ENCODE measurements around the gene COL15A1. TPM values are rescaled to one million over a fixed set of nuclear protein-coding genes. Genes with fewer than 3 reads are reported as not detected.
"Not testable (repeated sequence)": the region's sequence is repeated elsewhere in the genome, so short reads cannot be mapped to it uniquely, and the experiment has no call there.

Gene COL15A1
- under 1 TPM; 0.30 to 0.33 TPM for total RNA-seq

- POLR2A ChIA-PET, result no interaction called here
- no peak for DNase-seq
- H3K27me3 Mint-ChIP-seq, result peaks cover 70% of the 10 kb centered on the region
- CTCF ChIA-PET, result no interaction called here
- peaks cover 11% of the 10 kb centered on the region for H3K4me1 Mint-ChIP-seq
- H3K36me3 Mint-ChIP-seq (ENCODE audit: low read depth), result no peaks in the 10 kb centered on the region
- H3K9me3 Mint-ChIP-seq, result no peaks in the 10 kb centered on the region
- no peak within 1 kb of the TSS for H3K27ac Mint-ChIP-seq
- no peak within 1 kb of the TSS for H3K4me3 Mint-ChIP-seq
Measured at GRCh38 chr9:98943682-98944056, at the start of gene COL15A1. TSS of gene COL15A1 (plus strand) at chr9:98943907. CDS start at chr9:98944062, 155 bp downstream.

GRCh38 chr9:98894171-98894570 is 49.5 kb upstream of the COL15A1 start:
- Mint-ChIP-seq H3K9me3 (no peaks in the 10 kb centered on the region), H3K36me3 (ENCODE audit: low read depth) (no peaks in the 10 kb centered on the region), H3K4me3 (no peak overlapping the region), H3K27me3 (peaks cover 38% of the 10 kb centered on the region), H3K4me1 (no peaks in the 10 kb centered on the region), H3K27ac (no peak overlapping the region)
- CTCF ChIA-PET, result no interaction called here
- no peak for DNase-seq
- POLR2A ChIA-PET, result no interaction called here

GRCh38 chr9:98894761-98895160 is 48.9 kb upstream of the COL15A1 start:
- Mint-ChIP-seq H3K27ac (no peak overlapping the region), H3K9me3 (no peaks in the 10 kb centered on the region), H3K4me1 (no peaks in the 10 kb centered on the region), H3K27me3 (peaks cover 40% of the 10 kb centered on the region), H3K4me3 (no peak overlapping the region), H3K36me3 (ENCODE audit: low read depth) (no peaks in the 10 kb centered on the region)
- ChIA-PET CTCF (no interaction called here), POLR2A (interaction anchor here (1.3 kb wide), 1 partner anchor 83 kb away, joined by 3 read pairs; no protein-coding TSS in a partner anchor)
- no peak for DNase-seq

- Mint-ChIP-seq H3K4me3 (no peak overlapping the region), H3K4me1 (no peaks in the 10 kb centered on the region), H3K27ac (no peak overlapping the region), H3K27me3 (peaks cover 44% of the 10 kb centered on the region), H3K9me3 (no peaks in the 10 kb centered on the region), H3K36me3 (ENCODE audit: low read depth) (no peaks in the 10 kb centered on the region)
- ChIA-PET POLR2A (no interaction called here), CTCF (no interaction called here)
- no peak for DNase-seq
Measured at GRCh38 chr9:98896632-98897031, 47.1 kb upstream of the COL15A1 start.

GRCh38 chr9:98897745-98898144 is 46.0 kb upstream of the COL15A1 start:
- no peak overlapping the region for H3K4me3 Mint-ChIP-seq
- POLR2A ChIA-PET, result no interaction called here
- CTCF ChIA-PET, result no interaction called here
- peaks cover 44% of the 10 kb centered on the region for H3K27me3 Mint-ChIP-seq
- no peaks in the 10 kb centered on the region for H3K9me3 Mint-ChIP-seq
- DNase-seq, result no peak
- H3K4me1 Mint-ChIP-seq, result no peaks in the 10 kb centered on the region
- H3K36me3 Mint-ChIP-seq (ENCODE audit: low read depth), result no peaks in the 10 kb centered on the region
- H3K27ac Mint-ChIP-seq, result no peak overlapping the region

GRCh38 chr9:98899408-98900056 is 44.2 kb upstream of the COL15A1 start:
- H3K4me3 Mint-ChIP-seq, result no peak overlapping the region
- CTCF ChIA-PET, result no interaction called here
- H3K9me3 Mint-ChIP-seq, result no peaks in the 10 kb centered on the region
- DNase-seq, result no peak
- H3K27me3 Mint-ChIP-seq, result peaks cover 42% of the 10 kb centered on the region
- H3K4me1 Mint-ChIP-seq, result no peaks in the 10 kb centered on the region
- POLR2A ChIA-PET, result no interaction called here
- H3K36me3 Mint-ChIP-seq (ENCODE audit: low read depth), result no peaks in the 10 kb centered on the region
- H3K27ac Mint-ChIP-seq, result no peak overlapping the region

- H3K4me1 Mint-ChIP-seq, result no peaks in the 10 kb centered on the region
- no peak overlapping the region for H3K4me3 Mint-ChIP-seq
- ChIA-PET CTCF (no interaction called here), POLR2A (no interaction called here)
- H3K27ac Mint-ChIP-seq, result no peak overlapping the region
- H3K36me3 Mint-ChIP-seq (ENCODE audit: low read depth), result no peaks in the 10 kb centered on the region
- no peaks in the 10 kb centered on the region for H3K9me3 Mint-ChIP-seq
- H3K27me3 Mint-ChIP-seq, result peaks cover 37% of the 10 kb centered on the region
- no peak for DNase-seq
Measured at GRCh38 chr9:98900244-98900643, 43.5 kb upstream of the COL15A1 start.

GRCh38 chr9:98900725-98901124 is 43.0 kb upstream of the COL15A1 start:
- POLR2A ChIA-PET, result no interaction called here

GRCh38 chr9:98901843-98902242 is 41.9 kb upstream of the COL15A1 start:
- H3K27ac Mint-ChIP-seq; H3K36me3 Mint-ChIP-seq (ENCODE audit: low read depth); H3K9me3 Mint-ChIP-seq; POLR2A ChIA-PET; DNase-seq; H3K4me3 Mint-ChIP-seq; CTCF ChIA-PET; H3K4me1 Mint-ChIP-seq: not testable (repeated sequence)
- peaks cover 23% of the 10 kb centered on the region for H3K27me3 Mint-ChIP-seq

More at GRCh38 chr9:98900725-98901124, 43.0 kb upstream of the COL15A1 start:
- Mint-ChIP-seq H3K9me3 (no peaks in the 10 kb centered on the region), H3K4me1 (no peaks in the 10 kb centered on the region), H3K36me3 (ENCODE audit: low read depth) (no peaks in the 10 kb centered on the region), H3K27me3 (peaks cover 32% of the 10 kb centered on the region), H3K4me3 (no peak overlapping the region), H3K27ac (no peak overlapping the region)
- DNase-seq, result no peak
- CTCF ChIA-PET, result no interaction called here

- no peak overlapping the region for H3K27ac Mint-ChIP-seq
Measured at GRCh38 chr9:98902516-98902915, 41.2 kb upstream of the COL15A1 start.

GRCh38 chr9:98902925-98903324 is 40.8 kb upstream of the COL15A1 start:
- H3K4me1 Mint-ChIP-seq, result no peaks in the 10 kb centered on the region
- no peak for DNase-seq
- peaks cover 16% of the 10 kb centered on the region for H3K27me3 Mint-ChIP-seq
- H3K9me3 Mint-ChIP-seq, result no peaks in the 10 kb centered on the region
- no peak overlapping the region for H3K27ac Mint-ChIP-seq
- POLR2A ChIA-PET, result no interaction called here
- H3K36me3 Mint-ChIP-seq (ENCODE audit: low read depth), result no peaks in the 10 kb centered on the region
- no peak overlapping the region for H3K4me3 Mint-ChIP-seq
- CTCF ChIA-PET, result no interaction called here

More at GRCh38 chr9:98902516-98902915, 41.2 kb upstream of the COL15A1 start:
- Mint-ChIP-seq H3K36me3 (ENCODE audit: low read depth) (no peaks in the 10 kb centered on the region), H3K27me3 (peaks cover 19% of the 10 kb centered on the region), H3K9me3 (no peaks in the 10 kb centered on the region), H3K4me1 (no peaks in the 10 kb centered on the region), H3K4me3 (no peak overlapping the region)
- no peak for DNase-seq
- CTCF ChIA-PET, result no interaction called here
- POLR2A ChIA-PET, result no interaction called here

GRCh38 chr9:98903961-98904411 is 39.7 kb upstream of the COL15A1 start:
- POLR2A ChIA-PET, result no interaction called here
- Mint-ChIP-seq H3K4me3 (no peak overlapping the region), H3K27me3 (peaks cover 8% of the 10 kb centered on the region), H3K36me3 (ENCODE audit: low read depth) (no peaks in the 10 kb centered on the region), H3K9me3 (no peaks in the 10 kb centered on the region), H3K4me1 (no peaks in the 10 kb centered on the region), H3K27ac (no peak overlapping the region)
- CTCF ChIA-PET, result no interaction called here
- DNase-seq, result no peak

GRCh38 chr9:98905015-98905414 is 38.7 kb upstream of the COL15A1 start:
- POLR2A ChIA-PET, result no interaction called here
- Mint-ChIP-seq H3K27ac (no peak overlapping the region), H3K27me3 (peaks cover 6% of the 10 kb centered on the region), H3K4me3 (no peak overlapping the region), H3K9me3 (no peaks in the 10 kb centered on the region), H3K36me3 (ENCODE audit: low read depth) (no peaks in the 10 kb centered on the region), H3K4me1 (no peaks in the 10 kb centered on the region)
- DNase-seq, result no peak
- CTCF ChIA-PET, result interaction anchor here (1.0 kb wide), 1 partner anchor 99 kb away, joined by 3 read pairs; no protein-coding TSS in a partner anchor

- POLR2A ChIA-PET, result no interaction called here
- Mint-ChIP-seq H3K4me1 (no peaks in the 10 kb centered on the region), H3K27me3 (peaks cover 5% of the 10 kb centered on the region), H3K36me3 (ENCODE audit: low read depth) (no peaks in the 10 kb centered on the region), H3K4me3 (no peak overlapping the region), H3K27ac (no peak overlapping the region), H3K9me3 (no peaks in the 10 kb centered on the region)
- no peak for DNase-seq
- CTCF ChIA-PET, result no interaction called here
Measured at GRCh38 chr9:98906273-98907040, 37.2 kb upstream of the COL15A1 start.
